ENCODE data around the gene PXDN. TPM values are rescaled to one million over a fixed set of nuclear protein-coding genes. Genes with fewer than 3 reads are reported as not detected.

Gene PXDN
- total and polyA plus RNA-seq, 9 of the 15 experiments (the other 6 are each of a cell fraction or from before 2014, with no cell fraction given), result 0.49 TPM; not detected in 8

DNA sequence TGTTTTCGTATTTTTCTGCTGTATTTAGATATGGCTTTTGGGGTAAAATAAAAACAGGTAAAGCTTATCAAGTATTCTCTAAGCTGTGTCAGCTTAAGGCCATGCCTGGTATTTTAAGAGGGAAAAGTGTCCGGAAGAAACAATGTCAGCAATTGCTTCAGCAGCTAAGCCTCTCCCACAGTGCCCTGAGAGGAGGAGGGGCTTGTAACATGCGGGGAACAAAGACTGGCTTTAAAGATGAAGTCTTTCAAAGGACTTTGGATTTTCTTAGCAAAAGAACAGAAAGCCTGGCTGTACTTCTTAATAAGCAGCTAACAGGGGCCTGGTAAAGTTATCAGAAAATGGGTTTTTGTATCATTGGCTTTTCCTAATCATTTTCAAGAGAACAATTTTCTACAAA is 102.8 kb downstream of the PXDN start:
- DNase-seq (ENCODE audit: extremely low read depth in 1 of 4, low spot score in 3 of 4), result no peak
- no peak for ATAC-seq
- 2% methylated on average over 3 of the region's 3 CpGs for WGBS (ENCODE audit: insufficient coverage, low coverage, missing lambda C conversion rate)
- no peak overlapping the region for H3K27ac ChIP-seq (ENCODE audit: extremely low read depth, low read depth, low read length)
- no peaks in the 10 kb centered on the region for H3K9me3 ChIP-seq (replicated peaks; ENCODE audit: control insufficient read depth, insufficient read depth, low read depth, low read length)
- no peak overlapping the region for H3K4me3 ChIP-seq
- TF ChIP-seq ZBED1 (IDR thresholded peaks at IDR 0.05) (no peak), ZNF764 (CRISPR knock-in tag; IDR thresholded peaks at IDR 0.05; ENCODE audit: low read depth) (no peak), HDAC8 (tag; IDR thresholded peaks at IDR 0.05) (no peak), RBM25 (IDR thresholded peaks at IDR 0.05; ENCODE audit: low read depth, low read length, severe bottlenecking) (no peak), ZSCAN29 (IDR thresholded peaks at IDR 0.05) (no peak)
- H2AFZ ChIP-seq (ENCODE audit: low read depth, low read length), result no peak overlapping the region
- no peak overlapping the region for H3K9ac ChIP-seq (ENCODE audit: insufficient read depth in 1 of 2, low read depth in 2 of 2, low read length in 2 of 2)
- intact Hi-C loops (cut with micrococcal nuclease) (no loop called here), in situ Hi-C loops (cut with MboI) (no loop called here)
- H3K9me1 ChIP-seq (ENCODE audit: control insufficient read depth, insufficient read depth, low read length), result no peaks in the 10 kb centered on the region
- no peaks in the 10 kb centered on the region for H3K79me2 ChIP-seq (ENCODE audit: control insufficient read depth, insufficient read depth, low read length)
- no TSS peak for BruUV-seq (replicated peaks)
- H4K20me1 ChIP-seq (replicated peaks; ENCODE audit: control insufficient read depth, insufficient read depth, low read length), result no peaks in the 10 kb centered on the region
- no peaks in the 10 kb centered on the region for H3K4me1 ChIP-seq (replicated peaks in 1 of 2; ENCODE audit: control insufficient read depth in 2 of 2, insufficient read depth in 2 of 2, low read length in 2 of 2)
- H3K4me2 ChIP-seq (ENCODE audit: insufficient read depth, low read length), result no peak overlapping the region
- POLR2A ChIA-PET, result interaction anchor here (0.6 kb wide), 1 partner anchor 16 kb away, joined by 3 read pairs; no protein-coding TSS in a partner anchor
- no peak for FAIRE-seq
- H3K36me3 ChIP-seq (ENCODE audit: control insufficient read depth, insufficient read depth, low read length), result no peaks in the 10 kb centered on the region
- CTCF ChIA-PET (ENCODE audit: low intra/inter-chr PET ratio), result no interaction called here
- H3K27me3 ChIP-seq (ENCODE audit: control insufficient read depth in 2 of 2, insufficient read depth in 2 of 2, low read length in 2 of 2), result peaks cover 4 to 59% of the 10 kb centered on the region in 2 experiments; a peak in 4 of 5 replicates

DNA sequence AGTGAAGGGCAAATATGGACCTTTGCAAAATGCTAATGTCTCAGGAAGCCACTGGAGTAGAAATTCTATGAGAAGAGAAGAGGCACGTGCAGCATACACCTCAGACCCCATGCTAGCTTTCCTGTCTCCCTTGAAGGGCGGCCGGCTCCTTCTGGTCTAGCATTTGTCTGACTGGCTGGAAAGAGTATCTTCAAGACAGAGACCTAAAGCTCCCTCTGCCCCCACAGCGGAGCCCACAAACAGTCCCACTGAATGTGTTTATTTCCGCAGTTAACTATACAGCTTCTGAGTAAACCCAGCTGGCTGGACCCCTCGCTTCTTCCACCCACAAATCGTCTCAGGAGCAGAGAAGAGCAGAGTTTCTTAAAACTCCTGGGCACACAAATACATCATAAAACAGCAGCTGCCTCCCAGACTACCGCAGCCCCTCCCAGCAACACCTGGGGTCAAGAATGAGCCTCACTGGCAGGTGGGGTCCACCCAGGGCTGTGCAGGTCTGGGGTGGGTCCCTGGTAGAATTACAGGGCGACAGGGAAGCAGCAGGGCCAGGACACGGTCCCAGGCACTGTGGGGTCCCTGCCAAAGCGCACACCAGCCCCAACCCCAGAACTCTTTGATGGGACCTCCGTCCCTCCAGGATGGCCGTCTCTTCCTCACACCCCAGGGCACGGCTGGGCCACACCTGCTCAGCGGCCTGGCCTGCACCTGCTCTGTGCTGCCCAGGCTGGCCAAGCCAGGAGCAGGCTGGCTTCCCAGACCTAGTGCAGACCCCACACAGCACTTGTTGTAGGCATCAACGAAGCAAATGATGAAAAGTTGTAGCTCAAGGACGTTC is 103.8 kb downstream of the PXDN start:
- intact Hi-C loops (cut with micrococcal nuclease) (no loop called here), in situ Hi-C loops (cut with MboI) (no loop called here)
- H3K79me2 ChIP-seq (ENCODE audit: control insufficient read depth, insufficient read depth, low read length), result no peaks in the 10 kb centered on the region
- H2AFZ ChIP-seq (ENCODE audit: low read depth, low read length), result no peak overlapping the region
- DNase-seq (ENCODE audit: extremely low read depth in 1 of 4, low spot score in 3 of 4), result no peak
- H3K27ac ChIP-seq (ENCODE audit: extremely low read depth, low read depth, low read length), result no peak overlapping the region
- POLR2A ChIA-PET, result no interaction called here
- no peaks in the 10 kb centered on the region for H3K4me1 ChIP-seq (replicated peaks in 1 of 2; ENCODE audit: control insufficient read depth in 2 of 2, insufficient read depth in 2 of 2, low read length in 2 of 2)
- H4K20me1 ChIP-seq (replicated peaks; ENCODE audit: control insufficient read depth, insufficient read depth, low read length), result 0 out of 2 replicates have a peak, but pooled peaks cover 3% of the 10 kb centered on the region
- H3K27me3 ChIP-seq (ENCODE audit: control insufficient read depth in 2 of 2, insufficient read depth in 2 of 2, low read length in 2 of 2), result peaks cover 4 to 56% of the 10 kb centered on the region in 2 experiments; a peak in 4 of 5 replicates
- BruUV-seq (replicated peaks), result no TSS peak
- H3K4me3 ChIP-seq, result no peak overlapping the region
- H3K9me3 ChIP-seq (replicated peaks; ENCODE audit: control insufficient read depth, insufficient read depth, low read depth, low read length), result no peaks in the 10 kb centered on the region
- H3K4me2 ChIP-seq (ENCODE audit: insufficient read depth, low read length), result no peak overlapping the region
- TF ChIP-seq, protein P1, sequence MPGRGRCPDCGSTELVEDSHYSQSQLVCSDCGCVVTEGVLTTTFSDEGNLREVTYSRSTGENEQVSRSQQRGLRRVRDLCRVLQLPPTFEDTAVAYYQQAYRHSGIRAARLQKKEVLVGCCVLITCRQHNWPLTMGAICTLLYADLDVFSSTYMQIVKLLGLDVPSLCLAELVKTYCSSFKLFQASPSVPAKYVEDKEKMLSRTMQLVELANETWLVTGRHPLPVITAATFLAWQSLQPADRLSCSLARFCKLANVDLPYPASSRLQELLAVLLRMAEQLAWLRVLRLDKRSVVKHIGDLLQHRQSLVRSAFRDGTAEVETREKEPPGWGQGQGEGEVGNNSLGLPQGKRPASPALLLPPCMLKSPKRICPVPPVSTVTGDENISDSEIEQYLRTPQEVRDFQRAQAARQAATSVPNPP (IDR thresholded peaks at IDR 0.05; ENCODE audit: borderline replicate concordance, insufficient read depth, insufficient read length), result no peak
- TF ChIP-seq HMG20A (CRISPR knock-in tag; conservative IDR thresholded peaks at IDR 0.05), result no peak
- TF ChIP-seq KLF1 (tag; IDR thresholded peaks at IDR 0.05), result no peak
- TF ChIP-seq ARHGAP35 (IDR thresholded peaks at IDR 0.05; ENCODE audit: partially characterized antibody), result no peak
- no peak for TF ChIP-seq NFXL1 (CRISPR knock-in tag; IDR thresholded peaks at IDR 0.05)
- TF ChIP-seq, protein P2, sequence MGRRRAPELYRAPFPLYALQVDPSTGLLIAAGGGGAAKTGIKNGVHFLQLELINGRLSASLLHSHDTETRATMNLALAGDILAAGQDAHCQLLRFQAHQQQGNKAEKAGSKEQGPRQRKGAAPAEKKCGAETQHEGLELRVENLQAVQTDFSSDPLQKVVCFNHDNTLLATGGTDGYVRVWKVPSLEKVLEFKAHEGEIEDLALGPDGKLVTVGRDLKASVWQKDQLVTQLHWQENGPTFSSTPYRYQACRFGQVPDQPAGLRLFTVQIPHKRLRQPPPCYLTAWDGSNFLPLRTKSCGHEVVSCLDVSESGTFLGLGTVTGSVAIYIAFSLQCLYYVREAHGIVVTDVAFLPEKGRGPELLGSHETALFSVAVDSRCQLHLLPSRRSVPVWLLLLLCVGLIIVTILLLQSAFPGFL (CRISPR knock-in tag; IDR thresholded peaks at IDR 0.05), result no peak
- no peak for FAIRE-seq
- H3K9me1 ChIP-seq (ENCODE audit: control insufficient read depth, insufficient read depth, low read length), result no peaks in the 10 kb centered on the region
- no peaks in the 10 kb centered on the region for H3K36me3 ChIP-seq (ENCODE audit: control insufficient read depth, insufficient read depth, low read length)
- no peak for ATAC-seq
- CTCF ChIA-PET (ENCODE audit: low intra/inter-chr PET ratio), result no interaction called here
- 0% methylated on average over 13 of the region's 17 CpGs for WGBS (ENCODE audit: insufficient coverage, low coverage, missing lambda C conversion rate)
- H3K9ac ChIP-seq (ENCODE audit: insufficient read depth in 1 of 2, low read depth in 2 of 2, low read length in 2 of 2), result no peak overlapping the region

Measured in K562 (cell line).